ENCODE results near the gene MELTF. TPM values are rescaled to one million over a fixed set of nuclear protein-coding genes. Genes with fewer than 3 reads are reported as not detected.
A peak's percentile ranks its signal among the peaks of the same experiment; 100 is the strongest.

Gene MELTF
- total and polyA plus RNA-seq, 2 of the 13 experiments (the other 11 are each of a cell fraction or from before 2014, with no cell fraction given), result 3.2 to 7.5 TPM

DNA sequence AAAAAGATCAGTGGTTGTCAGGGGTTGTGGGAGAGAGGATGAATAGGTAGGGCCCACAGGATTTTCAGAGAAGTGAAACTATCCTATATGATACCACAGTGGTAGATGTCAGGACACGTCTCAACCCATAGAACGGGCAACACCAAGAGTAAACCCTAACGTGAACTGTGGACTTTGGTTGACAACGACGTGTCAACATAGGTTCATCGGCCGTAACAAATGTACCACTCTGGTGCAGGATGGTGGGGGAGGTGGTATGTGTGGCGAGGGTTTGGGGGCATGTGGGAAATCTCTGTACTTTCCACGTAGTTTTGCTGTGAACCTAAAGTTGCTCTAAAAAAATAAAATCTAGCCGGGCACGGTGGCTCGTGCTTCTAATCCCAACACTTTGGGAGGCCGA is 48.0 kb downstream of the MELTF start (continued):
- TF ChIP-seq HMGXB4 (CRISPR knock-in tag; IDR thresholded peaks at IDR 0.05; ENCODE audit: borderline replicate concordance in 1 of 2, low read depth in 1 of 2) (0 out of 4 replicates have a peak, but pooled peaks of 1 of the 2 experiments have one; percentile 35), THAP7 (CRISPR knock-in tag; IDR thresholded peaks at IDR 0.05) (no peak), ZBTB7B (CRISPR knock-in tag; IDR thresholded peaks at IDR 0.05) (peak; percentile 67; the same call in 1 of the 2 replicates), ZNF264 (CRISPR knock-in tag; IDR thresholded peaks at IDR 0.05) (no peak), ZNF460 (CRISPR knock-in tag; IDR thresholded peaks at IDR 0.05; ENCODE audit: borderline replicate concordance) (no peak), NR1H2 (CRISPR knock-in tag; IDR thresholded peaks at IDR 0.05; ENCODE audit: borderline replicate concordance, low read depth) (no peak), ATF7 (IDR thresholded peaks at IDR 0.05) (no peak), ATF7 (CRISPR knock-in tag; IDR thresholded peaks at IDR 0.05) (no peak)
- TF ChIP-seq, protein P1, sequence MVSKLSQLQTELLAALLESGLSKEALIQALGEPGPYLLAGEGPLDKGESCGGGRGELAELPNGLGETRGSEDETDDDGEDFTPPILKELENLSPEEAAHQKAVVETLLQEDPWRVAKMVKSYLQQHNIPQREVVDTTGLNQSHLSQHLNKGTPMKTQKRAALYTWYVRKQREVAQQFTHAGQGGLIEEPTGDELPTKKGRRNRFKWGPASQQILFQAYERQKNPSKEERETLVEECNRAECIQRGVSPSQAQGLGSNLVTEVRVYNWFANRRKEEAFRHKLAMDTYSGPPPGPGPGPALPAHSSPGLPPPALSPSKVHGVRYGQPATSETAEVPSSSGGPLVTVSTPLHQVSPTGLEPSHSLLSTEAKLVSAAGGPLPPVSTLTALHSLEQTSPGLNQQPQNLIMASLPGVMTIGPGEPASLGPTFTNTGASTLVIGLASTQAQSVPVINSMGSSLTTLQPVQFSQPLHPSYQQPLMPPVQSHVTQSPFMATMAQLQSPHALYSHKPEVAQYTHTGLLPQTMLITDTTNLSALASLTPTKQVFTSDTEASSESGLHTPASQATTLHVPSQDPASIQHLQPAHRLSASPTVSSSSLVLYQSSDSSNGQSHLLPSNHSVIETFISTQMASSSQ (IDR thresholded peaks at IDR 0.05; ENCODE audit: low read depth), result no peak
- TF ChIP-seq, protein P1 (CRISPR knock-in tag; IDR thresholded peaks at IDR 0.05; ENCODE audit: borderline replicate concordance), result no peak
- TF ChIP-seq, protein P2, sequence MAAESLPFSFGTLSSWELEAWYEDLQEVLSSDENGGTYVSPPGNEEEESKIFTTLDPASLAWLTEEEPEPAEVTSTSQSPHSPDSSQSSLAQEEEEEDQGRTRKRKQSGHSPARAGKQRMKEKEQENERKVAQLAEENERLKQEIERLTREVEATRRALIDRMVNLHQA (CRISPR knock-in tag; IDR thresholded peaks at IDR 0.05), result no peak
- TF ChIP-seq, protein P3, sequence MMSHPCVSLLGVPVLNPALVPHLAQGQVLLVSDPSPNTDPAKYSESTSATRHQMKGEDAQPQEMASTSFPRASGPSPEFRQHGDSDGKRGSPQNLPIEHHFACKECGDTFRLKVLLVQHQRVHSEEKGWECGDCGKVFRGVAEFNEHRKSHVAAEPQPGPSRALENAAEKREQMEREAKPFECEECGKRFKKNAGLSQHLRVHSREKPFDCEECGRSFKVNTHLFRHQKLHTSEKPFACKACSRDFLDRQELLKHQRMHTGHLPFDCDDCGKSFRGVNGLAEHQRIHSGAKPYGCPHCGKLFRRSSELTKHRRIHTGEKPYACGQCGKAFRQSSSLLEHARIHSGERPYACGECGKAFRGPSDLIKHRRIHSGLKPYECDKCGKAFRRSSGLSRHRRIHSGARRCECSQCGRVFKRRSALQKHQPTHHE (CRISPR knock-in tag; IDR thresholded peaks at IDR 0.05; ENCODE audit: borderline replicate concordance), result no peak

Data from HepG2 (cell line).